ENCODE results near the gene ZNF525. TPM values are rescaled to one million over a fixed set of nuclear protein-coding genes. Genes with fewer than 3 reads are reported as not detected.
"Not testable (repeated sequence)": the region's sequence is repeated elsewhere in the genome, so short reads cannot be mapped to it uniquely, and the experiment has no call there.

Gene ZNF525
- total RNA-seq, 2 donors from 2014 or later = 4.9 to 11.4 TPM

GRCh38 chr19:53355739-53356138 is 9.8 kb upstream of the ZNF525 start:
- no peaks in the 10 kb centered on the region for H3K27me3 ChIP-seq (replicated peaks; ENCODE audit: insufficient read depth)
- H3K9me3 ChIP-seq = peaks cover 76% of the 10 kb centered on the region
- no peaks in the 10 kb centered on the region for H3K4me1 ChIP-seq (ENCODE audit: control insufficient read depth in 1 of 2, low read depth in 2 of 2)
- ATAC-seq (ENCODE audit: insufficient number of reproducible peaks, low FRiP score, low read depth) (no peak), DNase-seq (ENCODE audit: low spot score) (no peak)
- no peak overlapping the region for H3K4me3 ChIP-seq
- H3K36me3 ChIP-seq = peaks cover 19% of the 10 kb centered on the region
- TF ChIP-seq CTCF (IDR thresholded peaks at IDR 0.05) = no peak
- no peak overlapping the region for H3K27ac ChIP-seq

- ATAC-seq (ENCODE audit: insufficient number of reproducible peaks, low FRiP score, low read depth) (no peak), DNase-seq (ENCODE audit: low spot score) (no peak)
- Histone ChIP-seq H3K27ac (no peak overlapping the region), H3K4me3 (no peak overlapping the region), H3K4me1 (ENCODE audit: control insufficient read depth in 1 of 2, low read depth in 2 of 2) (no peaks in the 10 kb centered on the region), H3K36me3 (peaks cover under 1% of the 10 kb centered on the region), H3K9me3 (peaks cover 54% of the 10 kb centered on the region), H3K27me3 (replicated peaks; ENCODE audit: insufficient read depth) (no peaks in the 10 kb centered on the region)
- TF ChIP-seq CTCF (IDR thresholded peaks at IDR 0.05) = no peak
Observed at GRCh38 chr19:53357821-53358581, 7.5 kb upstream of the ZNF525 start.

- H3K4me1 ChIP-seq (ENCODE audit: control insufficient read depth in 1 of 2, low read depth in 2 of 2); H3K4me3 ChIP-seq; H3K36me3 ChIP-seq; H3K27me3 ChIP-seq (replicated peaks; ENCODE audit: insufficient read depth); H3K27ac ChIP-seq; ATAC-seq (ENCODE audit: insufficient number of reproducible peaks, low FRiP score, low read depth); DNase-seq (ENCODE audit: low spot score): not testable (repeated sequence)
- peaks cover 33% of the 10 kb centered on the region for H3K9me3 ChIP-seq
Observed at GRCh38 chr19:53360056-53360455, 5.4 kb upstream of the ZNF525 start.

- H3K27ac ChIP-seq = peak overlapping the region; percentile 66 to 81
- H3K9me3 ChIP-seq = no peaks in the 10 kb centered on the region
- peak overlapping the region; percentile 84 for H3K4me3 ChIP-seq
- no peak for TF ChIP-seq CTCF (IDR thresholded peaks at IDR 0.05)
- no peaks in the 10 kb centered on the region for H3K27me3 ChIP-seq (replicated peaks; ENCODE audit: insufficient read depth)
- ATAC-seq (ENCODE audit: insufficient number of reproducible peaks, low FRiP score, low read depth) = peak; percentile 55
- H3K36me3 ChIP-seq = no peaks in the 10 kb centered on the region
- DNase-seq (ENCODE audit: low spot score) = no peak
- H3K4me1 ChIP-seq (ENCODE audit: control insufficient read depth in 1 of 2, low read depth in 2 of 2) = no peaks in the 10 kb centered on the region
Observed at GRCh38 chr19:53365899-53366493, 491 bp downstream of the ZNF525 start.

- ATAC-seq (ENCODE audit: insufficient number of reproducible peaks, low FRiP score, low read depth) = no peak
- H3K27ac ChIP-seq = no peak overlapping the region
- H3K36me3 ChIP-seq = peaks cover 24% of the 10 kb centered on the region
Observed at GRCh38 chr19:53372196-53372595, 6.7 kb downstream of the ZNF525 start.

More at GRCh38 chr19:53372196-53372595, 6.7 kb downstream of the ZNF525 start:
- DNase-seq (ENCODE audit: low spot score) = no peak
- Histone ChIP-seq H3K9me3 (peaks cover 5% of the 10 kb centered on the region), H3K4me1 (ENCODE audit: control insufficient read depth in 1 of 2, low read depth in 2 of 2) (no peaks in the 10 kb centered on the region), H3K4me3 (no peak overlapping the region), H3K27me3 (replicated peaks; ENCODE audit: insufficient read depth) (no peaks in the 10 kb centered on the region)
- TF ChIP-seq CTCF (IDR thresholded peaks at IDR 0.05) = no peak
